Neural cell (in vitro differentiated cells): ENCODE measurements around the gene TFCP2L1.

Experiments
- EZH2 ChIP-seq: fragments of 200-600, 300-800 bp; shearing (Covaris generic), sonication (generic); IDR thresholded peaks from 2 replicates; pipeline ENCODE4 v1.6.1; 2014; ENCODE audit warnings: antibody characterized with exemption, low read length, borderline replicate concordance, mild to moderate bottlenecking; ENCODE audit not compliant: insufficient read depth, poor library complexity, severe bottlenecking
- MXI1 ChIP-seq: fragments of 450-650 bp; conservative IDR thresholded peaks from 2 replicates; pipeline ENCODE4 v1.6.1; 2014; ENCODE audit warnings: antibody characterized with exemption, mild to moderate bottlenecking; ENCODE audit not compliant: poor library complexity, severe bottlenecking
- POLR2AphosphoS5 ChIP-seq: IDR thresholded peaks from 2 replicates; pipeline ENCODE4 v1.6.1; 2012
- TAF1 ChIP-seq: IDR thresholded peaks from 2 replicates; pipeline ENCODE4 v1.6.1; 2012; ENCODE audit warnings: low read depth
- TF ChIP-seq, protein P1 (sequence below): fragments of 450-650 bp; IDR thresholded peaks from 2 replicates; pipeline ENCODE4 v1.5.1; 2014; ENCODE audit warnings: antibody characterized with exemption, mild to moderate bottlenecking, moderate library complexity; ENCODE audit not compliant: poor library complexity, severe bottlenecking

DNA sequence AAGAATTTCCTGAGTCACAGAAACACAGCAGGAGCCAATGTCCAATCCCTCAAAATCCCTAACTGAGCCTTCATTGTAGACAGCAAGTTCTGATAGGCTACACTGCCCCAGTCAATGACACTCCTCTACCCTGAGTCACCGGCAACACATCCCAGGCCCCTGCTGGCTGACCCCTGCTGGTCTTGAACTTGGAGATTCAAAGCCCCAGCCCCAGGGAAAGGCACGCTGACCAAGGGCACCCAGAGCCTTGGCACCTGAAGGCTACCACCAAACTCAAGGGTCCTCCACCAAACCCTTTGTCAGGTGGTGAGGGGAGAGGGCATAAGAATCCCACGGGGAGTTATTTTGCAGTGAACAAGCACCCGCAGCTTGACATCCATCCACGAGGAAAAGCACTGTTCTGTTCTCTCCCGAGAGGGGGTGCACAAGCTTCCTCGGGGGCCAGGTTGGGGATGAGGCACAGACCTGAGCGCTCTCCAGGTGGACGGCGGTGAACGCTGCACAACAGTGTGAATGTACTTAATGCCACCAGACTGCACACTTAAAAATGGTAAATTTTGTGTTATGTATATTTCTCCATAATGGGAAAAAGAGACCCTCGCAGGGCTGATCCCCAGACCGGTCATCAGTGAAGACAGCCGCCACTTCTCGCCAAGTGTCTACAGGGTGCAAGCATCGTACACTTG lies 46.9 kb downstream of the TFCP2L1 start:
- TF ChIP-seq EZH2 (no peak), TAF1 (no peak), POLR2AphosphoS5 (no peak), MXI1 (no peak)
- TF ChIP-seq, protein P1, sequence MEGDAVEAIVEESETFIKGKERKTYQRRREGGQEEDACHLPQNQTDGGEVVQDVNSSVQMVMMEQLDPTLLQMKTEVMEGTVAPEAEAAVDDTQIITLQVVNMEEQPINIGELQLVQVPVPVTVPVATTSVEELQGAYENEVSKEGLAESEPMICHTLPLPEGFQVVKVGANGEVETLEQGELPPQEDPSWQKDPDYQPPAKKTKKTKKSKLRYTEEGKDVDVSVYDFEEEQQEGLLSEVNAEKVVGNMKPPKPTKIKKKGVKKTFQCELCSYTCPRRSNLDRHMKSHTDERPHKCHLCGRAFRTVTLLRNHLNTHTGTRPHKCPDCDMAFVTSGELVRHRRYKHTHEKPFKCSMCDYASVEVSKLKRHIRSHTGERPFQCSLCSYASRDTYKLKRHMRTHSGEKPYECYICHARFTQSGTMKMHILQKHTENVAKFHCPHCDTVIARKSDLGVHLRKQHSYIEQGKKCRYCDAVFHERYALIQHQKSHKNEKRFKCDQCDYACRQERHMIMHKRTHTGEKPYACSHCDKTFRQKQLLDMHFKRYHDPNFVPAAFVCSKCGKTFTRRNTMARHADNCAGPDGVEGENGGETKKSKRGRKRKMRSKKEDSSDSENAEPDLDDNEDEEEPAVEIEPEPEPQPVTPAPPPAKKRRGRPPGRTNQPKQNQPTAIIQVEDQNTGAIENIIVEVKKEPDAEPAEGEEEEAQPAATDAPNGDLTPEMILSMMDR: no peak
